T-helper 22 cell (primary cell): Measurements from ENCODE around the gene IFT20.

Experiments
- DNase-seq: peaks from one replicate; pipeline ENCODE4 v3.0.0-alpha.2; 2020; ENCODE audit warnings: low read depth

IFT20 gene

GRCh38 chr17:28335201-28335958 lies at the start of gene IFT20, which contains the start of gene TNFAIP1:
Gene IFT20 (minus strand): TSS chr17:28335472. CDS start chr17:28331985, 3,487 bp downstream.
Gene TNFAIP1 (plus strand): TSS chr17:28335761. CDS start chr17:28339522, 3,761 bp downstream.
- DNase-seq: peak; percentile 99

- no peak for DNase-seq
Observed at GRCh38 chr17:28385037-28385400, 49.7 kb upstream of the IFT20 start.

- DNase-seq: peak; percentile 44
Observed at GRCh38 chr17:28384281-28385036, 49.2 kb upstream of the IFT20 start.

GRCh38 chr17:28381141-28381825 lies 46.0 kb upstream of the IFT20 start:
- no peak for DNase-seq

GRCh38 chr17:28379814-28380801 lies 44.8 kb upstream of the IFT20 start:
- no peak for DNase-seq

GRCh38 chr17:28372945-28373274 lies 37.6 kb upstream of the IFT20 start:
- no peak for DNase-seq

- DNase-seq: no peak
Observed at GRCh38 chr17:28372203-28372944, 37.1 kb upstream of the IFT20 start.

GRCh38 chr17:28371245-28372202 lies 36.3 kb upstream of the IFT20 start, which contains the start of gene SARM1:
Gene SARM1 (plus strand): TSS chr17:28371694. CDS start chr17:28372033, 339 bp downstream.
- peak; percentile 80 for DNase-seq

- no peak for DNase-seq
Observed at GRCh38 chr17:28370744-28371103, 35.5 kb upstream of the IFT20 start.

- no peak for DNase-seq
Observed at GRCh38 chr17:28370035-28370743, 34.9 kb upstream of the IFT20 start, which contains the start of gene VTN. Gene VTN (minus strand): TSS chr17:28370307. CDS start chr17:28370203, 104 bp downstream.

- DNase-seq: no peak
Observed at GRCh38 chr17:28369684-28370034, 34.4 kb upstream of the IFT20 start.

GRCh38 chr17:28368915-28369683 lies 33.8 kb upstream of the IFT20 start:
- no peak for DNase-seq

- DNase-seq: no peak
Observed at GRCh38 chr17:28368306-28368831, 33.1 kb upstream of the IFT20 start.

- DNase-seq: no peak
Observed at GRCh38 chr17:28367641-28368305, 32.5 kb upstream of the IFT20 start.

GRCh38 chr17:28366605-28367004 lies 31.3 kb upstream of the IFT20 start:
- DNase-seq: no peak

- DNase-seq: no peak
Observed at GRCh38 chr17:28365487-28365886, 30.2 kb upstream of the IFT20 start.

- DNase-seq: no peak
Observed at GRCh38 chr17:28364665-28365363, 29.5 kb upstream of the IFT20 start, which contains the start of gene SEBOX. Gene SEBOX (minus strand): TSS chr17:28365199. CDS start chr17:28365151, 48 bp downstream.
